HepG2 (cell line): ENCODE data around the gene PTCD1. TPM values are rescaled to one million over a fixed set of nuclear protein-coding genes. Genes with fewer than 3 reads are reported as not detected.

Source experiments
- HOXA9 ChIP-seq: sonication (generic); formaldehyde crosslinking; IDR thresholded peaks from 2 replicates; pipeline ENCODE4 v1.8.1; 2022; ENCODE audit warnings: missing genetic modification reagents, mild to moderate bottlenecking, moderate library complexity, borderline replicate concordance
- MATR3 ChIP-seq: sonication (generic); formaldehyde crosslinking; IDR thresholded peaks from 2 replicates; pipeline ENCODE4 v1.4.0; 2020; ENCODE audit warnings: missing genetic modification reagents
- NFIC ChIP-seq: IDR thresholded peaks from 2 replicates; pipeline ENCODE4 v1.6.1; 2012; ENCODE audit warnings: mild to moderate bottlenecking, low read length, inconsistent platforms
- ZNF251 ChIP-seq: sonication (generic); formaldehyde crosslinking; IDR thresholded peaks from 2 replicates; pipeline ENCODE4 v1.9.0; 2021; ENCODE audit warnings: mild to moderate bottlenecking, missing genetic modification reagents
- ZNF709 ChIP-seq: sonication (generic); formaldehyde crosslinking; IDR thresholded peaks from 2 replicates; pipeline ENCODE4 v1.5.0; 2020; ENCODE audit warnings: mild to moderate bottlenecking, missing genetic modification reagents
- ZNF713 ChIP-seq: sonication (generic); formaldehyde crosslinking; IDR thresholded peaks from 2 replicates; pipeline ENCODE4 v1.4.0; 2020; ENCODE audit warnings: mild to moderate bottlenecking, missing genetic modification reagents
- ZNF878 ChIP-seq: sonication (generic); formaldehyde crosslinking; IDR thresholded peaks from 2 replicates; pipeline ENCODE4 v1.8.1; 2023; ENCODE audit warnings: mild to moderate bottlenecking, missing genetic modification reagents, moderate library complexity
- ZSCAN20 ChIP-seq: sonication (generic); formaldehyde crosslinking; IDR thresholded peaks from 2 replicates; pipeline ENCODE4 v1.4.0; 2020; ENCODE audit warnings: missing genetic modification reagents, mild to moderate bottlenecking, borderline replicate concordance
- polyA plus RNA-seq, 8 experiments: library from polyadenylated mRNA; depleted of rRNA in 3 of 8; stranded (reverse) in 7 of 8; unstranded in 1 of 8; fragments of >200 nt; fragmentation: Illumina TruSeq in 4 of 8; extraction: Trizol in 4 of 8; gene quantifications; 2 replicates each; pipeline versions ENCODE4 v1.2.1 to v1.2.3, GENCODE V29; 2011 to 2016; ENCODE audit warnings: low read depth in 4 of 8, missing spikeins in 1 of 8, mixed read lengths in 1 of 8; ENCODE audit not compliant: insufficient read depth in 1 of 8
- total RNA-seq, 5 experiments: library from RNA; depleted of rRNA; stranded (reverse); fragments of >200 nt; fragmentation: Illumina TruSeq; extraction: Trizol; gene quantifications; 2 replicates each; pipeline ENCODE4 v1.2.3, GENCODE V29; 2016; ENCODE audit warnings: low read depth in 1 of 5
- TF ChIP-seq, protein P1 (sequence below): sonication (generic); formaldehyde crosslinking; IDR thresholded peaks from 2 replicates; pipeline ENCODE4 v1.5.1; 2020; ENCODE audit warnings: mild to moderate bottlenecking, missing genetic modification reagents, borderline replicate concordance
- TF ChIP-seq, protein P2 (sequence below): IDR thresholded peaks from 2 replicates; pipeline ENCODE4 v1.6.1; 2016; ENCODE audit warnings: mild to moderate bottlenecking, missing biosample characterization, missing genetic modification reagents
- TF ChIP-seq, protein P3 (sequence below): fragments of 450-650 bp; IDR thresholded peaks from 2 replicates; pipeline ENCODE4 v1.6.1; 2016
- TF ChIP-seq, protein P4 (sequence below): IDR thresholded peaks from 2 replicates; pipeline ENCODE4 v1.6.1; 2016; ENCODE audit warnings: low read depth, control low read depth
- TF ChIP-seq, protein P5 (sequence below): sonication (generic); formaldehyde crosslinking; IDR thresholded peaks from 2 replicates; pipeline ENCODE4 v1.9.0; 2021; ENCODE audit warnings: missing genetic modification reagents, borderline replicate concordance

Gene PTCD1
- total and polyA plus RNA-seq, 2 of the 13 experiments (the other 11 are each of a cell fraction or from before 2014, with no cell fraction given): 3.0 to 8.4 TPM

DNA sequence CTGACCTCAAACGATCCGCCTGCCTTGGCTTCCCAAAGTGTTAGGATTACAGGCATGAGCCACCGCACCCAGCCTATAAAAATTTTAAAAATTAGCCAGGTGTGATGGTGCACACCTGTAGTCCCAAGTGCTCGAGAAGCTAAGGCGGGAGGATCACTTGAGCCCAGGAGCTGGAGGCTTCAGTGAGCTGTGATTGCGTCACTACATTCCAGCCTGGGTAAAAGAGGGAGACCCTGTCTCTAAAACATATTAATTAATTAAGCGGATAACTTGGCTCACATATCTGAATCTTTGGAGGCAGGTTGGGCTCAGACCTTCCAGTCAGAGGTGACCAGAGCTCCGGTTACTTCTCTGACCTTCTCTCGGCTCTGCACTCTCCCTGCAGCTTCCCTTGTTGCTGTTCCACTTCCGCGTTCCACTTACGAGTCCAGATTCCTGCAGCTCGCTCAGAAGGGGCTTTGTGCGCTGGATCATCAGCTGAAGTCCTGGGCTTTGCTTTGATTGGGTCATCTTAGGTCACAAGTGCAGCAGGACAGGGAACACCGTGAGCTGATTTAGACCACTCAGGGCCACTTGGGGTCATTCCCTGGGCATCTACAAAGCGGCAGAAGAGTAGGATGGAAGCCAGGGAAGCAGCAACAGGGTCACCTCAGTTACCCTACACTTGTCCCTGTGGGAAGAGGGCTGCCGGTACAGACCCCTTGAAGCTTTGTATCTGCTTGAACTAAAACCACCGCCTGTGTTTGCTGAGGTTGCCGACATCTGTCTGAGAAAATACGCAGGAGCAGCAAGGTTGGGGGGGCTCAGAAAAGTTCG, 66.1 kb downstream of the PTCD1 start (continued):
- TF ChIP-seq, protein P1, sequence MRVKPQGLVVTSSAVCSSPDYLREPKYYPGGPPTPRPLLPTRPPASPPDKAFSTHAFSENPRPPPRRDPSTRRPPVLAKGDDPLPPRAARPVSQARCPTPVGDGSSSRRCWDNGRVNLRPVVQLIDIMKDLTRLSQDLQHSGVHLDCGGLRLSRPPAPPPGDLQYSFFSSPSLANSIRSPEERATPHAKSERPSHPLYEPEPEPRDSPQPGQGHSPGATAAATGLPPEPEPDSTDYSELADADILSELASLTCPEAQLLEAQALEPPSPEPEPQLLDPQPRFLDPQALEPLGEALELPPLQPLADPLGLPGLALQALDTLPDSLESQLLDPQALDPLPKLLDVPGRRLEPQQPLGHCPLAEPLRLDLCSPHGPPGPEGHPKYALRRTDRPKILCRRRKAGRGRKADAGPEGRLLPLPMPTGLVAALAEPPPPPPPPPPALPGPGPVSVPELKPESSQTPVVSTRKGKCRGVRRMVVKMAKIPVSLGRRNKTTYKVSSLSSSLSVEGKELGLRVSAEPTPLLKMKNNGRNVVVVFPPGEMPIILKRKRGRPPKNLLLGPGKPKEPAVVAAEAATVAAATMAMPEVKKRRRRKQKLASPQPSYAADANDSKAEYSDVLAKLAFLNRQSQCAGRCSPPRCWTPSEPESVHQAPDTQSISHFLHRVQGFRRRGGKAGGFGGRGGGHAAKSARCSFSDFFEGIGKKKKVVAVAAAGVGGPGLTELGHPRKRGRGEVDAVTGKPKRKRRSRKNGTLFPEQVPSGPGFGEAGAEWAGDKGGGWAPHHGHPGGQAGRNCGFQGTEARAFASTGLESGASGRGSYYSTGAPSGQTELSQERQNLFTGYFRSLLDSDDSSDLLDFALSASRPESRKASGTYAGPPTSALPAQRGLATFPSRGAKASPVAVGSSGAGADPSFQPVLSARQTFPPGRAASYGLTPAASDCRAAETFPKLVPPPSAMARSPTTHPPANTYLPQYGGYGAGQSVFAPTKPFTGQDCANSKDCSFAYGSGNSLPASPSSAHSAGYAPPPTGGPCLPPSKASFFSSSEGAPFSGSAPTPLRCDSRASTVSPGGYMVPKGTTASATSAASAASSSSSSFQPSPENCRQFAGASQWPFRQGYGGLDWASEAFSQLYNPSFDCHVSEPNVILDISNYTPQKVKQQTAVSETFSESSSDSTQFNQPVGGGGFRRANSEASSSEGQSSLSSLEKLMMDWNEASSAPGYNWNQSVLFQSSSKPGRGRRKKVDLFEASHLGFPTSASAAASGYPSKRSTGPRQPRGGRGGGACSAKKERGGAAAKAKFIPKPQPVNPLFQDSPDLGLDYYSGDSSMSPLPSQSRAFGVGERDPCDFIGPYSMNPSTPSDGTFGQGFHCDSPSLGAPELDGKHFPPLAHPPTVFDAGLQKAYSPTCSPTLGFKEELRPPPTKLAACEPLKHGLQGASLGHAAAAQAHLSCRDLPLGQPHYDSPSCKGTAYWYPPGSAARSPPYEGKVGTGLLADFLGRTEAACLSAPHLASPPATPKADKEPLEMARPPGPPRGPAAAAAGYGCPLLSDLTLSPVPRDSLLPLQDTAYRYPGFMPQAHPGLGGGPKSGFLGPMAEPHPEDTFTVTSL: no peak; the same call in 1 of the 2 replicates
- TF ChIP-seq ZNF251 (CRISPR knock-in tag) (no peak), ZNF878 (CRISPR knock-in tag) (no peak), ZNF709 (CRISPR knock-in tag) (no peak), ZSCAN20 (CRISPR knock-in tag) (no peak), NFIC (no peak), HOXA9 (CRISPR knock-in tag) (no peak), ZNF713 (CRISPR knock-in tag) (no peak), MATR3 (CRISPR knock-in tag) (no peak)
- TF ChIP-seq, protein P2, sequence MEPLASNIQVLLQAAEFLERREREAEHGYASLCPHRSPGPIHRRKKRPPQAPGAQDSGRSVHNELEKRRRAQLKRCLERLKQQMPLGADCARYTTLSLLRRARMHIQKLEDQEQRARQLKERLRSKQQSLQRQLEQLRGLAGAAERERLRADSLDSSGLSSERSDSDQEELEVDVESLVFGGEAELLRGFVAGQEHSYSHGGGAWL: no peak
- TF ChIP-seq, protein P3, sequence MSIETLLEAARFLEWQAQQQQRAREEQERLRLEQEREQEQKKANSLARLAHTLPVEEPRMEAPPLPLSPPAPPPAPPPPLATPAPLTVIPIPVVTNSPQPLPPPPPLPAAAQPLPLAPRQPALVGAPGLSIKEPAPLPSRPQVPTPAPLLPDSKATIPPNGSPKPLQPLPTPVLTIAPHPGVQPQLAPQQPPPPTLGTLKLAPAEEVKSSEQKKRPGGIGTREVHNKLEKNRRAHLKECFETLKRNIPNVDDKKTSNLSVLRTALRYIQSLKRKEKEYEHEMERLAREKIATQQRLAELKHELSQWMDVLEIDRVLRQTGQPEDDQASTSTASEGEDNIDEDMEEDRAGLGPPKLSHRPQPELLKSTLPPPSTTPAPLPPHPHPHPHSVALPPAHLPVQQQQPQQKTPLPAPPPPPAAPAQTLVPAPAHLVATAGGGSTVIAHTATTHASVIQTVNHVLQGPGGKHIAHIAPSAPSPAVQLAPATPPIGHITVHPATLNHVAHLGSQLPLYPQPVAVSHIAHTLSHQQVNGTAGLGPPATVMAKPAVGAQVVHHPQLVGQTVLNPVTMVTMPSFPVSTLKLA: peak; percentile 38; the same call in 1 of the 2 replicates
- TF ChIP-seq, protein P4, sequence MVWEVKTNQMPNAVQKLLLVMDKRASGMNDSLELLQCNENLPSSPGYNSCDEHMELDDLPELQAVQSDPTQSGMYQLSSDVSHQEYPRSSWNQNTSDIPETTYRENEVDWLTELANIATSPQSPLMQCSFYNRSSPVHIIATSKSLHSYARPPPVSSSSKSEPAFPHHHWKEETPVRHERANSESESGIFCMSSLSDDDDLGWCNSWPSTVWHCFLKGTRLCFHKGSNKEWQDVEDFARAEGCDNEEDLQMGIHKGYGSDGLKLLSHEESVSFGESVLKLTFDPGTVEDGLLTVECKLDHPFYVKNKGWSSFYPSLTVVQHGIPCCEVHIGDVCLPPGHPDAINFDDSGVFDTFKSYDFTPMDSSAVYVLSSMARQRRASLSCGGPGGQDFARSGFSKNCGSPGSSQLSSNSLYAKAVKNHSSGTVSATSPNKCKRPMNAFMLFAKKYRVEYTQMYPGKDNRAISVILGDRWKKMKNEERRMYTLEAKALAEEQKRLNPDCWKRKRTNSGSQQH (CRISPR knock-in tag): no peak; the same call in 1 of the 2 replicates
- TF ChIP-seq, protein P5, sequence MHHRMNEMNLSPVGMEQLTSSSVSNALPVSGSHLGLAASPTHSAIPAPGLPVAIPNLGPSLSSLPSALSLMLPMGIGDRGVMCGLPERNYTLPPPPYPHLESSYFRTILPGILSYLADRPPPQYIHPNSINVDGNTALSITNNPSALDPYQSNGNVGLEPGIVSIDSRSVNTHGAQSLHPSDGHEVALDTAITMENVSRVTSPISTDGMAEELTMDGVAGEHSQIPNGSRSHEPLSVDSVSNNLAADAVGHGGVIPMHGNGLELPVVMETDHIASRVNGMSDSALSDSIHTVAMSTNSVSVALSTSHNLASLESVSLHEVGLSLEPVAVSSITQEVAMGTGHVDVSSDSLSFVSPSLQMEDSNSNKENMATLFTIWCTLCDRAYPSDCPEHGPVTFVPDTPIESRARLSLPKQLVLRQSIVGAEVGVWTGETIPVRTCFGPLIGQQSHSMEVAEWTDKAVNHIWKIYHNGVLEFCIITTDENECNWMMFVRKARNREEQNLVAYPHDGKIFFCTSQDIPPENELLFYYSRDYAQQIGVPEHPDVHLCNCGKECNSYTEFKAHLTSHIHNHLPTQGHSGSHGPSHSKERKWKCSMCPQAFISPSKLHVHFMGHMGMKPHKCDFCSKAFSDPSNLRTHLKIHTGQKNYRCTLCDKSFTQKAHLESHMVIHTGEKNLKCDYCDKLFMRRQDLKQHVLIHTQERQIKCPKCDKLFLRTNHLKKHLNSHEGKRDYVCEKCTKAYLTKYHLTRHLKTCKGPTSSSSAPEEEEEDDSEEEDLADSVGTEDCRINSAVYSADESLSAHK (CRISPR knock-in tag): no peak
